Measurements from ENCODE around the gene LDB1.

GRCh38 chr10:102090772-102091171 is 29.4 kb downstream of the LDB1 start:
- no peak for TF ChIP-seq CTCF (IDR thresholded peaks at IDR 0.05; ENCODE audit: low read depth, low read length)
- no peak for TF ChIP-seq POLR2A (IDR thresholded peaks at IDR 0.05; ENCODE audit: extremely low read depth, insufficient read length)
- TF ChIP-seq MAX (IDR thresholded peaks at IDR 0.05; ENCODE audit: low read depth, low read length), result no peak
- no peak for TF ChIP-seq MYC (IDR thresholded peaks at IDR 0.05; ENCODE audit: low read depth, low read length)

Measured in NB4 (cell line).